UCSD-AML1 (cell line): ENCODE data around the gene PIP4K2A.

Experiments used
- DNase-seq: peaks from one replicate; lab custom pipeline; 2025; ENCODE audit not compliant: unreplicated experiment; lab: John Stamatoyannopoulos, UW

The PIP4K2A gene

GRCh38 chr10:22622242-22622806, 92.1 kb downstream of the PIP4K2A start:
- DNase-seq = no peak

- DNase-seq = no peak
Measured at GRCh38 chr10:22621726-22622125, 92.7 kb downstream of the PIP4K2A start.

DNA sequence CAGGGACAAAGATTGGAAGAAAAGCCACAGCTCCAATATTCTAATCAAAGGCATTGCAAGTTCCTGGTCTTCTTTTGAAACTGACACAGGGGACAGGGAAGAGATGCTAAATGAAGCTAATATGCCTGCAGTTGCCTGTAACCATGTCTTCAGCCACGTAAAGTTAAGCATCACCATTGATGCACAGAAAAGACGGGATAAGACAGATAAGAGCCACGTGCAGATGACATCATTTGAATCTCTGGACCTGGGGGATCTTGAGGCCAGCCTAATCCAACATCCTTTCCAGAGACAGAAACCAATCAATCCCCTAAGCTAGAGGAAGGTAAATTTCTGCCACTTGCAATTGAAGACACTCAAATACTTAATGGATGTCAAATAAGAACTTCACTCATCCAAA, 93.4 kb downstream of the PIP4K2A start:
- no peak for DNase-seq

DNA sequence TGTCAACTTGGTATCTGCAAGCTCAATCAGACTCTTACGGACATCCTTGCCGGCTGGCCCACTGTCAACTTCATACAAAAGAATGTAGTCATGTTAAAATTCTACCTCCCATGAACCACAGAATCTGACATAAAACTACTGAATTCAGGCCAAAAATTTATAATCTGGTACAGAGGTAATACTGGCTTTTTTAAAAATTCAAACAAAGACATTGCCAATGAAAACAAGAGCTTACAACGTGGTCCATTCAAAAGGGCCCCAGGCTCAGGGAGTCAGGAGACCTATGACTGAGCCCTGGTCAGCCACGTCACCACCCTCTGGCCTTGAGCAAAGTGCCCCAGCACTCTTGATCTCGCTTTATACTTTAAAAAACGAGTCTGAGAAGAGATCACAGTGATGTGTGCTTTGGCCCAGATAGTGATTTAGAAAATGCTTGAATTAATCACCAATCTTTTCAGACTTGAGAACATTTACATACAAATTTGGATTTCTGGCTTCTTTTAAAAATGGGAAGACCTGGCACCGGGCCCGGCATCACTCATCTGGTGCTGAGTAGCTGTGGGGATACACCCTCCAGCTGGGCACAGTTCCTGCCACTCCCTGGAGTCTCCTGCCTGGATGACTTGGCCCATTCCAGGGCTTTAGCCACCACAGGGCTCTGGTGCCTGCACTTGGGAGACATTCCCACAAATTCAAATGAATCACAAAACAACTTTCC, 94.1 kb downstream of the PIP4K2A start:
- no peak for DNase-seq

DNA sequence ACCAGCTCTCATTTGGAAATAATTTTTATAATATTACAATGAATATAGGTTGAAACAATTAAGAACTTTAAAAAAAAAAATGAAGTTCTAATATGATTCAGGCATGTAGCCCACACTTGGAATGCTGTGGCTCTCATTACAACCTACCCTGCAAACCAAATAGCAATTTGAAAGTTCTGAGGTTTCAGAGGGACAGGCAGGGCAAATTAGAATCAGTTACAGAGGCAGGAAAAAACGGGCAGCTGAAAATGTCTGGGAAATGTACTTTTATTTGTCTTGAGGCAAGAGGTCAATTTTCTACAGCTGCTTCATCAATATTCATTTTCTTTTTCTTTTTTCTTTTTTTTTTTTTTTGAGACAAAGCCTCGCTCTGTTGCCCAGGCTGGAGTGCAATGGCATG, 95.3 kb downstream of the PIP4K2A start:
- no peak for DNase-seq

GRCh38 chr10:22618078-22618785, 96.1 kb downstream of the PIP4K2A start:
- DNase-seq = no peak

GRCh38 chr10:22617516-22617915, 96.9 kb downstream of the PIP4K2A start:
- DNase-seq = no peak

- no peak for DNase-seq
Measured at GRCh38 chr10:22617051-22617450, 97.3 kb downstream of the PIP4K2A start.

GRCh38 chr10:22615819-22616499, 98.4 kb downstream of the PIP4K2A start:
- no peak for DNase-seq

DNA sequence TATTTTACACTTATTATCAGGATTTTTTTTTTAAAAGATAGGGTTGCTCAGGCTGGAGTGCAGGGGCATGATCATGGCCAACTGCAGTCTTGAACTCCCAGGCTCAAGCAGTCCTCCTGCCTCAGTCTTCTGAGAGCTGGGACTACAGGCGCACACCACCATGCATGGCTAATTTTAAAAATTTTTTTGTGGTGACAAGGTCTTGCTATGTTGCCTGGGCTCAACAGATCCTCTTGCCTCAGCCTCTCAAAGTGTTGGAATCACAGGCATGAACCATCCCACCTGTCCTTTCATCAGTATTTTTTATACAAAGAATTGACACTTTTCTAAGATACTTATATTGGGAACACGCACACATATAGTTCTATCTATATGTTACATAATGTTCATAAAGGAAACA, 99.3 kb downstream of the PIP4K2A start:
- DNase-seq = no peak

GRCh38 chr10:22613011-22613410, 101.4 kb downstream of the PIP4K2A start:
- DNase-seq = no peak

DNA sequence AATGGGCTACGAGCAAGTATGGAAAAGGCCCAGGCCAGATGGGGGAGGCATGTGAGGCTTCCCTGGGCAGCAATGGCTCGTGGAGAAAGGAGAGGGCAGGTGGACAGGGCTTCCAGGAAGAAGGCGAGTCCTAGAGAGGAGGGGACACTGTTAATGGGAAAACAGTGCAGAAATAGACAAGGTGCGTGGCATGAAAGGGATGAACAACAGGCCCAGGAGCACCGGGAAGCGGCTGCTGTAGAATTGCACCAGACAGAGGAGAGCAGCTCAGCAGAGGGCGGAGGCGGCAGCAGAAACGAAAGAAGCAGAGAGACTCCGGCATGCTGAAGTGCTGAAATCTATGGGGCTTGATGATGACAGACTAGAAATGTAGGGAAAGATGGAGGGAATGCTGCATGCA, 102.1 kb downstream of the PIP4K2A start:
- DNase-seq = no peak

- DNase-seq = no peak
Measured at GRCh38 chr10:22611425-22612115, 102.8 kb downstream of the PIP4K2A start.

GRCh38 chr10:22610610-22611009, 103.8 kb downstream of the PIP4K2A start:
- DNase-seq = no peak

DNA sequence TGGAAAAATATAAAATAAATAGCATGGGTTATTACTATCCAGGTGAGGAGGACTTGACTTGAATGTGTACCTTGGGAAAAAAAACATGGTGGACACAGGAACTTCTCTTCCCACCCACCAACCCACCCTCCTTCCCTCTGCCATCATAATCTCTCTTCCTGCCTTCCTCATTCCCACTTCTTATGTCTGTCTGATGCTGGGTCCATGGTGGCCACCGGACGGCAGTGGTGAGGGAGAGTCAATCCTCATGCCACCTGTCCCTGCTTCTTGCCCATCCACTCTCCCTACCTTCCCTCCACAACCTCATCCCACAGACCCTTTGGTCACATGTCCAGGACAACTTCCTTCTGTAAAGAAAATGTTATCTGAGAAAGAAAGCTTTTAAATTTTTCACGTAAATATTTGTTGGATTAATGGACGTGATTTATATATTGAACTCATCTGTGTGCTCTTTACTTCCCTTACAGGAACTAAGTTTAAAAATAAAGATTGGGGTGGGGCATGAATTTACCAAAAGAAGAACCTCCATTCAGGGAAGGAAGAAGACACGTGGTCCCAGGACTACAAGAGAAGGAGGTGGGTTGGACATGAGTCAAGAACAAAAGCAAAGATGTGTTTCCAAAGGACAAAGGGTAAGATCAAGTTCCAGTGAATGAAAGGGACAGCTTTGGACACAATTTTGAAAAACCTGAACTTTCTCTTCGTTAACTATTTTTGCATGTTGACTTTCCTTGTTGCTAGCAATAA, 104.5 kb downstream of the PIP4K2A start:
- no peak for DNase-seq

DNA sequence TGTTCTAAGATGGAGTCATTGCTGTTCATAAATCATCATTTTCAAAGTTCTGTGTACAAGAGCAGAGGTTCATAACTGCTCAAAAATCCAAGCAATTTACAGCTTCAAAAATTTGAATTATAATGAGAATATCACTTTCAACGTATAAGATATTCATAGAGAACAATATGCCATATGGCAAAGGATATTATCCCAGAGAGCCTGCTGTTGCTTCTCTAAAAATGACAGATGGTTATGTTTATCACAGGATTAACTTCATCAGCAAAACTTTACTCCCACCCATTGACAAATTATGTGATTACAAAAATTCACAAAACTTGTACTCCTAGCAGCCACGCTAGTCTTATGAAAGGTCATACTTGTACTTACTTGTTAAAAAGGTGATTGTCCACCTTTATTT, 105.1 kb downstream of the PIP4K2A start:
- no peak for DNase-seq

- no peak for DNase-seq
Measured at GRCh38 chr10:22607261-22607660, 107.1 kb downstream of the PIP4K2A start.

GRCh38 chr10:22606164-22606614, 108.2 kb downstream of the PIP4K2A start:
- DNase-seq = peak; percentile 38

- no peak for DNase-seq
Measured at GRCh38 chr10:22605168-22605567, 109.2 kb downstream of the PIP4K2A start.

GRCh38 chr10:22604344-22605126, 109.8 kb downstream of the PIP4K2A start:
- DNase-seq = no peak
